Sigmoid colon (tissue), 7 donors: ENCODE data around the gene CTTN. TPM values are rescaled to one million over a fixed set of nuclear protein-coding genes. Genes with fewer than 3 reads are reported as not detected.
"Not testable (repeated sequence)": the region's sequence is repeated elsewhere in the genome, so short reads cannot be mapped to it uniquely, and the experiment has no call there.

Experiments
- DNase-seq: peaks from one replicate; pipeline ENCODE4 v3.0.0-alpha.2; 2019
- H3K27ac ChIP-seq, 4 donors: fragments of 200-600 bp; sonication (generic); one replicate each; pipeline ENCODE4 v1.5.1; 2016 to 2019; ENCODE audit warnings: mild to moderate bottlenecking in 1 of 4
- H3K27me3 ChIP-seq, 3 donors: fragments of 200-600 bp; sonication (generic); one replicate each; pipeline ENCODE4 v1.5.1; 2019; ENCODE audit warnings: mild to moderate bottlenecking in 1 of 3
- H3K36me3 ChIP-seq, 4 donors: fragments of 200-600 bp; sonication (generic); one replicate each; pipeline ENCODE4 v1.5.1; 2016 to 2019
- H3K4me1 ChIP-seq, 4 donors: fragments of 200-600 bp; sonication (generic); one replicate each; pipeline ENCODE4 v1.5.1; 2017 to 2019
- H3K4me3 ChIP-seq, 4 donors: fragments of 200-600 bp; sonication (generic); one replicate each; pipeline ENCODE4 v1.5.1; 2017 to 2019; ENCODE audit warnings: mild to moderate bottlenecking in 2 of 4, moderate library complexity in 1 of 4
- H3K9me3 ChIP-seq, 4 donors: fragments of 200-600 bp in 3 of 4; sonication (generic) in 3 of 4; one replicate each; pipeline versions ENCODE4 v1.5.1 to v1.6.1; 2013 to 2019
- CTCF ChIP-seq, 4 experiments: fragments of 450-650 bp in 3 of 4; fragments of 200-600 bp in 1 of 4; IDR thresholded peaks; one replicate each; pipeline ENCODE4 v1.5.1; 2016 to 2019; ENCODE audit warnings: antibody characterized with exemption in 4 of 4, mild to moderate bottlenecking in 3 of 4, moderate library complexity in 2 of 4
- EP300 ChIP-seq, 4 donors: sonication (generic); formaldehyde crosslinking; IDR thresholded peaks; one replicate each; pipeline ENCODE4 v1.6.1; 2017; ENCODE audit warnings: antibody characterized with exemption in 4 of 4
- POLR2A ChIP-seq, 2 donors: fragments of 450-650 bp; IDR thresholded peaks; one replicate each; pipeline ENCODE4 v1.6.1; 2016; ENCODE audit warnings: antibody characterized with exemption in 2 of 2, mild to moderate bottlenecking in 2 of 2, moderate library complexity in 2 of 2
- POLR2AphosphoS5 ChIP-seq, 4 donors: sonication (generic); formaldehyde crosslinking; IDR thresholded peaks; one replicate each; pipeline ENCODE4 v1.6.1; 2017; ENCODE audit warnings: antibody characterized with exemption in 4 of 4
- WGBS, 2 donors: extraction: QIAGEN DNeasy Blood & Tissue Kit; methylation state at CpG; one replicate each; pipeline ENCODE4 v1.1.7; 2013; 5-methylcytosine and 5-hydroxymethylcytosine counted together
- intact Hi-C: fragments of 100-400 bp; cut with DNase I; formaldehyde crosslinking; loops from one replicate; pipeline ENCODE4 v1.15.1; 2023
- polyA plus RNA-seq, 3 donors: library from polyadenylated mRNA; stranded (reverse); fragments of 200-250 nt; gene quantifications; one replicate each; pipeline ENCODE4 v1.2.3, GENCODE V29; 2013
- total RNA-seq, 4 donors: library from RNA; depleted of rRNA; stranded (reverse); fragments of >200 nt; gene quantifications; one replicate each; pipeline ENCODE4 v1.1.0, GENCODE V29; 2016
- donor health status: healthy with polysubstance abuse.
- donor health status: Bipolar disorder and iron deficiency.
- donor health status: healthy.

The CTTN gene
- total and polyA plus RNA-seq, 7 donors: 87.1 to 312 (median 136) TPM

GRCh38 chr11:70448983-70449567 is 50.7 kb downstream of the CTTN start:
- 47 to 55% methylated on average over 2 of the region's 2 CpGs for WGBS, 2 donors
- H3K27me3 ChIP-seq: no peaks in the 10 kb centered on the region
- no peak for DNase-seq

GRCh38 chr11:70454197-70454767 is 56.0 kb downstream of the CTTN start:
- H3K4me3 ChIP-seq: no peak overlapping the region
- H3K27ac ChIP-seq: no peak overlapping the region
- no peak for DNase-seq
- intact Hi-C loops: no loop called here
- H3K9me3 ChIP-seq: peaks cover 0 to 6% (median 2%) of the 10 kb centered on the region in 4 donors
- TF ChIP-seq POLR2AphosphoS5 (IDR thresholded peaks at IDR 0.05): no peak
- no peak for TF ChIP-seq POLR2A (IDR thresholded peaks at IDR 0.05)
- no peak for TF ChIP-seq EP300 (IDR thresholded peaks at IDR 0.05)
- TF ChIP-seq CTCF (IDR thresholded peaks at IDR 0.05): no peak
- 84 to 85% methylated on average over 9 of the region's 9 CpGs for WGBS, 2 donors
- H3K27me3 ChIP-seq: no peaks in the 10 kb centered on the region
- no peaks in the 10 kb centered on the region for H3K36me3 ChIP-seq
- H3K4me1 ChIP-seq: peaks cover 0 to 5% (median 0%) of the 10 kb centered on the region in 4 donors

More at GRCh38 chr11:70448983-70449567, 50.7 kb downstream of the CTTN start:
- Histone ChIP-seq H3K9me3 (peaks cover 0 to 16% (median 5%) of the 10 kb centered on the region in 4 donors), H3K36me3 (no peaks in the 10 kb centered on the region), H3K4me1 (no peaks in the 10 kb centered on the region), H3K4me3 (no peak overlapping the region), H3K27ac (no peak overlapping the region)
- intact Hi-C loops: no loop called here
- no peak for TF ChIP-seq EP300 (IDR thresholded peaks at IDR 0.05)
- TF ChIP-seq CTCF (IDR thresholded peaks at IDR 0.05): no peak
- no peak for TF ChIP-seq POLR2A (IDR thresholded peaks at IDR 0.05)
- no peak for TF ChIP-seq POLR2AphosphoS5 (IDR thresholded peaks at IDR 0.05)

- H3K36me3 ChIP-seq, intact Hi-C loops, DNase-seq, H3K4me3 ChIP-seq, H3K4me1 ChIP-seq, H3K27ac ChIP-seq, H3K9me3 ChIP-seq, H3K27me3 ChIP-seq: not testable (repeated sequence)
- WGBS, 2 donors: 68 to 87% methylated on average over 9 of the region's 9 CpGs
Observed at GRCh38 chr11:70454811-70455210, 56.5 kb downstream of the CTTN start.

- H3K27me3 ChIP-seq: peaks cover 0 to 6% (median 4%) of the 10 kb centered on the region in 3 donors
- H3K27ac ChIP-seq: no peak overlapping the region
- no peak overlapping the region for H3K4me3 ChIP-seq
- DNase-seq: no peak
- no peaks in the 10 kb centered on the region for H3K9me3 ChIP-seq
- TF ChIP-seq POLR2A (IDR thresholded peaks at IDR 0.05) (no peak), EP300 (IDR thresholded peaks at IDR 0.05) (no peak), POLR2AphosphoS5 (IDR thresholded peaks at IDR 0.05) (no peak), CTCF (IDR thresholded peaks at IDR 0.05) (no peak)
- H3K4me1 ChIP-seq: peaks cover 0 to 5% (median 0%) of the 10 kb centered on the region in 4 donors
- H3K36me3 ChIP-seq: no peaks in the 10 kb centered on the region
- WGBS, 2 donors: 51 to 77% methylated on average over 1 of the region's 1 CpG
- intact Hi-C loops: no loop called here
Observed at GRCh38 chr11:70455354-70455753, 57.0 kb downstream of the CTTN start.

- no peak for TF ChIP-seq POLR2A (IDR thresholded peaks at IDR 0.05)
- TF ChIP-seq CTCF (IDR thresholded peaks at IDR 0.05): no peak
- no peak for TF ChIP-seq EP300 (IDR thresholded peaks at IDR 0.05)
- no peak for TF ChIP-seq POLR2AphosphoS5 (IDR thresholded peaks at IDR 0.05)
- WGBS, 2 donors: 74 to 79% methylated on average over 31 of the region's 31 CpGs
- intact Hi-C loops: no loop called here
- Histone ChIP-seq H3K36me3 (no peaks in the 10 kb centered on the region), H3K27me3 (peaks cover 0 to 18% (median 13%) of the 10 kb centered on the region in 3 donors), H3K9me3 (no peaks in the 10 kb centered on the region), H3K27ac (no peak overlapping the region), H3K4me1 (peaks cover 0 to 5% (median 0%) of the 10 kb centered on the region in 4 donors), H3K4me3 (no peak overlapping the region)
- no peak for DNase-seq
Observed at GRCh38 chr11:70456921-70457532, 58.7 kb downstream of the CTTN start.
